Lung (tissue), 16 donors: ENCODE measurements around the gene PEX14. TPM values are rescaled to one million over a fixed set of nuclear protein-coding genes. Genes with fewer than 3 reads are reported as not detected.
"Not testable (repeated sequence)": the region's sequence is repeated elsewhere in the genome, so short reads cannot be mapped to it uniquely, and the experiment has no call there.

Source experiments
- ATAC-seq: fragments of 200-7000 bp; cut with Tn5 transposase; one replicate; pipeline ENCODE4 v1.9.1; 2020; ENCODE audit warnings: moderate number of reproducible peaks; ENCODE audit not compliant: insufficient read depth, low FRiP score
- DNase-seq, 3 donors: peaks; one replicate each; pipeline ENCODE4 v3.0.0-alpha.2; 2013 to 2017
- H3K27ac ChIP-seq, 2 donors: one replicate each; pipeline ENCODE4 v1.5.1; 2013; ENCODE audit warnings: mild to moderate bottlenecking in 2 of 2, moderate library complexity in 2 of 2, control low read depth in 1 of 2, inconsistent platforms in 1 of 2, low read depth in 1 of 2, low read length in 1 of 2
- H3K27me3 ChIP-seq, 3 donors: one replicate each; pipeline ENCODE4 v1.5.1; 2013; ENCODE audit warnings: low read length in 2 of 3; ENCODE audit not compliant: control insufficient read depth in 3 of 3, insufficient read depth in 3 of 3
- H3K36me3 ChIP-seq, 4 donors: one replicate each; pipeline ENCODE4 v1.5.1; 2013; ENCODE audit warnings: low read length in 4 of 4, mild to moderate bottlenecking in 1 of 4, moderate library complexity in 1 of 4; ENCODE audit not compliant: control insufficient read depth in 4 of 4, insufficient read depth in 4 of 4
- H3K4me1 ChIP-seq, 5 donors: one replicate each; pipeline ENCODE4 v1.5.1; 2013; ENCODE audit warnings: low read length in 5 of 5, mild to moderate bottlenecking in 2 of 5, moderate library complexity in 1 of 5; ENCODE audit not compliant: control insufficient read depth in 5 of 5, insufficient read depth in 5 of 5
- H3K4me3 ChIP-seq: one replicate; pipeline ENCODE4 v1.5.1; 2013; ENCODE audit warnings: mild to moderate bottlenecking, control low read depth, moderate library complexity
- H3K9ac ChIP-seq, 2 donors: one replicate each; pipeline ENCODE4 v1.5.1; 2013; ENCODE audit warnings: low read length in 2 of 2, control low read depth in 1 of 2; ENCODE audit not compliant: insufficient read depth in 1 of 2
- H3K9me3 ChIP-seq, 4 donors: one replicate each; pipeline ENCODE4 v1.5.1; 2013; ENCODE audit warnings: low read length in 3 of 4, mild to moderate bottlenecking in 1 of 4, moderate library complexity in 1 of 4; ENCODE audit not compliant: control insufficient read depth in 4 of 4, insufficient read depth in 3 of 4
- CTCF ChIP-seq: IDR thresholded peaks from 2 replicates; pipeline ENCODE4 v1.5.1; 2012; ENCODE audit warnings: mild to moderate bottlenecking; ENCODE audit errors: control extremely low read depth, extremely low read depth
- WGBS, 2 donors: extraction: QIAGEN DNeasy Blood & Tissue Kit; methylation state at CpG; one replicate each; pipeline ENCODE4 v1.1.7; 2013; 5-methylcytosine and 5-hydroxymethylcytosine counted together
- long read RNA-seq, 5 donors: transcript quantifications; one replicate each; lab custom pipeline, GENCODE V29; 2026
- polyA plus RNA-seq, 2 donors: library from polyadenylated mRNA; stranded (reverse); fragments of 200-250 nt; gene quantifications; one replicate each; pipeline ENCODE4 v1.2.1, GENCODE V29; 2013
- total RNA-seq, 2 donors: library from RNA; depleted of rRNA in 1 of 2; stranded (reverse); fragments of >200 nt in 1 of 2; gene quantifications; one replicate each; pipeline ENCODE4 v1.2.1, GENCODE V29; 2014 to 2021
- donor health status: control.
- donor health status: control.
- donor health status: Bipolar disorder and iron deficiency.
- donor health status: healthy.
- donor health status: DM: yes; HTN: yes; CAD: no.

Gene PEX14, protein sequence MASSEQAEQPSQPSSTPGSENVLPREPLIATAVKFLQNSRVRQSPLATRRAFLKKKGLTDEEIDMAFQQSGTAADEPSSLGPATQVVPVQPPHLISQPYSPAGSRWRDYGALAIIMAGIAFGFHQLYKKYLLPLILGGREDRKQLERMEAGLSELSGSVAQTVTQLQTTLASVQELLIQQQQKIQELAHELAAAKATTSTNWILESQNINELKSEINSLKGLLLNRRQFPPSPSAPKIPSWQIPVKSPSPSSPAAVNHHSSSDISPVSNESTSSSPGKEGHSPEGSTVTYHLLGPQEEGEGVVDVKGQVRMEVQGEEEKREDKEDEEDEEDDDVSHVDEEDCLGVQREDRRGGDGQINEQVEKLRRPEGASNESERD
- 10 to 100 TPM; 18.2 to 23.4 TPM for total RNA-seq
- 10 to 100 TPM; 18.1 to 29.2 TPM for polyA plus RNA-seq
- long read RNA-seq, donor 1, transcript PEX14-201 (9 exons, 1,985 nt), result major isoform, 6 of 17 reads
- long read RNA-seq, donor 1, partial matches to known transcripts, result 9 of 17 reads
- long read RNA-seq, donor 1, other reads (novel, unspliced or antisense), result 0 of 17 reads
- long read RNA-seq, donor 2, partial matches to known transcripts, result 0 of 1 reads
- long read RNA-seq, donor 2, other reads (novel, unspliced or antisense), result 0 of 1 reads
- long read RNA-seq, donor 3, partial matches to known transcripts, result 6 of 9 reads
- long read RNA-seq, donor 3, other reads (novel, unspliced or antisense), result 0 of 9 reads
- long read RNA-seq, donor 4, partial matches to known transcripts, result 0 of 3 reads
- long read RNA-seq, donor 4, other reads (novel, unspliced or antisense), result 0 of 3 reads
- long read RNA-seq, donor 5, transcript PEX14-201 (9 exons, 1,985 nt), result major isoform, 9 of 9 reads
- long read RNA-seq, donor 5, partial matches to known transcripts, result 0 of 9 reads
- long read RNA-seq, donor 5, other reads (novel, unspliced or antisense), result 0 of 9 reads

DNA sequence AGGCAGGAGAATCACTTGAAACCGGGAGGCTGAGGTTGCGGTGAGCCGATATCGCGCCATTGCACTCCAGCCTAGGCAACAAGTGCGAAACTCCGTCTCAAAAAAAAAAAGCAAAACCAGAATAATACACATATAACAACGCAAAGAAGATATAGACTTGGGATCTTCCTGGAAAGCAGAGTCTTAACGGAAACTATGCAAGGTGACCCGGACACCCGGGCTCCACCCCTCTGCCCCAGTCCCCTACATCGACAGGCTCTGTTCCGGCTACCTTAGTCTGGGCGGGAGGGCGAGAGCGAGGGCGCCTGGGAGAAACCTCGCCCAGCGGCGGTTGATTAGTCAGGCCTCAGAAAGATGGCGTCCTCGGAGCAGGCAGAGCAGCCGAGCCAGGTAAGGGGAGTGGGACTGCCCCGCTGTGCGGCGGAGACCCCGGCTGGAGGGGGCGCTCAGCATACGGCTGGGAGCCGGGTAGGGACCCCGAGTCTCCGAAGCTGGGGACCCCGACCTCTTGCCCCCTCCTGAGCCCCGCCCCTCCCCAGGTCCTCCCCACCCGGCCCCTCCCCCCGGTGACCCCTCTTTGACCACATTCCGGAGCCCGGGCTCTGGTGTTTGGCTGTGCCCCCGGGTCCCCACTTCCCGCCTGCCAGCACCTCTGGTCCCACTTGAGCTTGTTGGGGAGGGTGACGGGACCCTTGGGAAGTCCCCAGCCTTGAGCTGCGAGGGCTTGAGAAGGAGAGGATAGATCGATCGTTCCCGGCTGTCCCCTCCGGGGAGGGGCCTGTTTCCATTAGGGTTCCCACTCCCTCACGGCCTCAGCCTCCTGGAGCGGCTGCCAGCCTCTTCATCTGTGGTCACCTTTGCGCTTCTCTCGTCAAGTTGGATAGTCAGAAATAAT, at the start of gene PEX14:
Gene PEX14, plus strand, starts transcription at position 338 of the 895 bp plus-strand sequence. Its CDS starts 17 bp downstream, at position 355.
- Histone ChIP-seq H3K9ac (peak within 1 kb of the TSS; percentile 63 to 78), H3K27me3 (no peaks in the 10 kb centered on the region), H3K36me3 (peaks cover 0 to 3% (median 1%) of the 10 kb centered on the region in 4 donors), H3K4me1 (peaks cover 2 to 18% (median 7%) of the 10 kb centered on the region in 5 donors), H3K4me3 (peak within 1 kb of the TSS; percentile 84), H3K27ac (peak within 1 kb of the TSS; percentile 48 to 68), H3K9me3 (no peaks in the 10 kb centered on the region)
- DNase-seq (peak; percentile 89 to 91 (median 90)), ATAC-seq (peak; percentile 89)
- 12 to 13% methylated on average over 44 to 50 of the region's 50 CpGs for WGBS, 2 donors
- no peak for TF ChIP-seq CTCF

- not testable (repeated sequence) for H3K27me3 ChIP-seq, H3K4me3 ChIP-seq, H3K9ac ChIP-seq, H3K9me3 ChIP-seq, H3K36me3 ChIP-seq, ATAC-seq, DNase-seq, H3K27ac ChIP-seq
- peaks cover 0 to 15% (median 4%) of the 10 kb centered on the region in 5 donors for H3K4me1 ChIP-seq
- 87 to 90% methylated on average over 21 of the region's 21 CpGs for WGBS, 2 donors
Observed at GRCh38 chr1:10425826-10426534, 48.8 kb upstream of the PEX14 start.

DNA sequence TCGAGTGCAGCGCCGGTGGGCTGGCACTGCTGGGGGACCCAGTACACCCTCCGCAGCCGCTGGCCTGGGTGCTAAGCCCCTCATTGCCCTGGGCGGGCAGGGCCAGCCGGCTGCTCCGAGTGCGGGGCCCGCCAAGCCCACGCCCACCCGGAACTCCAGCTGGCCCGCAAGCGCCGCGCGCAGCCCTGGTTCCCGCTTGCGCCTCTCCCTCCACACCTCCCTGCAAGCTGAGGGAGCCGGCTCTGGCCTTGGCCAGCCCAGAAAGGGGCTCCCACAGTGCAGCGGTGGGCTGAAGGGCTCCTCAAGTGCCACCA, 48.3 kb upstream of the PEX14 start:
- not testable (repeated sequence) for H3K4me3 ChIP-seq, H3K9me3 ChIP-seq, DNase-seq, H3K27me3 ChIP-seq, H3K36me3 ChIP-seq, ATAC-seq, H3K9ac ChIP-seq, H3K27ac ChIP-seq
- 94 to 96% methylated on average over 15 to 21 of the region's 21 CpGs for WGBS, 2 donors
- H3K4me1 ChIP-seq, result peaks cover 0 to 20% (median 4%) of the 10 kb centered on the region in 5 donors

GRCh38 chr1:10428984-10429383, 45.8 kb upstream of the PEX14 start:
- ATAC-seq (no peak), DNase-seq (no peak)
- H3K9me3 ChIP-seq, result no peaks in the 10 kb centered on the region
- H3K27me3 ChIP-seq, result no peaks in the 10 kb centered on the region
- peaks cover 0 to 1% (median 0%) of the 10 kb centered on the region in 4 donors for H3K36me3 ChIP-seq
- 89% methylated on average over 5 of the region's 5 CpGs for WGBS, 2 donors
- no peak overlapping the region for H3K27ac ChIP-seq
- peaks cover 0 to 26% (median 4%) of the 10 kb centered on the region in 5 donors for H3K4me1 ChIP-seq
- no peak for TF ChIP-seq CTCF
- H3K9ac ChIP-seq, result no peak overlapping the region
- H3K4me3 ChIP-seq, result no peak overlapping the region
